ENCODE measurements around the gene RGP1.
A peak's percentile ranks its signal among the peaks of the same experiment; 100 is the strongest.

Gene RGP1, protein sequence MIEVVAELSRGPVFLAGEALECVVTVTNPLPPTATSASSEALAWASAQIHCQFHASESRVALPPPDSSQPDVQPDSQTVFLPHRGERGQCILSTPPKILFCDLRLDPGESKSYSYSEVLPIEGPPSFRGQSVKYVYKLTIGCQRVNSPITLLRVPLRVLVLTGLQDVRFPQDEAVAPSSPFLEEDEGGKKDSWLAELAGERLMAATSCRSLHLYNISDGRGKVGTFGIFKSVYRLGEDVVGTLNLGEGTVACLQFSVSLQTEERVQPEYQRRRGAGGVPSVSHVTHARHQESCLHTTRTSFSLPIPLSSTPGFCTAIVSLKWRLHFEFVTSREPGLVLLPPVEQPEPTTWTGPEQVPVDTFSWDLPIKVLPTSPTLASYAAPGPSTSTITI

DNA sequence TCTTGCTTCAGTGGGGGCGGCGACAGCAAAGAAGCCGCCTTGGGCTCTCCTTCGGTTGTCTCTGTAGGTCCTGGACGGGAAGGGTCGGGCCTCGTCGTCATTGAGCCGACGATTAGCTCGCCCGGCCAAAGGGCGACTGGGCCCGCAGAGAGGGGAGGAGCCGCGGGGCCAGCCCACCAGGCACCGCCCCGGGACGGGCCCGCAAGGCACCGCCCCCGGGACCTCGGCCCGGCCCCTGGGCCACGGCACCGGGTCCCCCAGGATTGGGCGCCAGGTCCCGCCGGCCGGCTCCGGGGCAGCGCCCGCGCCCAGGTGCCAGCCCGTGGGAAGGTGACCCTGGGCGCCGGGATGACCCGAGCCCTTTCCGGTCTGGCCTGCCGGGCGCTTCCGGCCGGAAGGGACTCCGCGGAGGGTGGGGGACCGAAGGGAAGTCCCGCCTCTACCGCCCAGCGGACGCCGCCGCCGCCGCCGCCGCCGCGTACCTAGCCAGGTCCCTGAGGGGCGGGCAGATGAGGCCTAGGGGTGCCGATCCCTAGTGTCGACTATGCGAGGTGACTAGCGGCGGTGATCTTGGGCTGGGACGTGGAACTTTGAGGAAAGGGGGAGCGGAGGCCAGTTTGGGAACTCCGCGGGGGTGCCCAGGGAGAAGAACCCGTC lies at the start of gene RGP1, which contains the start of gene GBA2:
RGP1 (plus strand) TSS at position 430 of the 657 bp plus-strand sequence. CDS start 469 bp downstream, outside the sequence.
GBA2 (minus strand) TSS at position 371 of the 657 bp plus-strand sequence. CDS start 524 bp downstream, outside the sequence.
- peak; percentile 80 for DNase-seq

DNA sequence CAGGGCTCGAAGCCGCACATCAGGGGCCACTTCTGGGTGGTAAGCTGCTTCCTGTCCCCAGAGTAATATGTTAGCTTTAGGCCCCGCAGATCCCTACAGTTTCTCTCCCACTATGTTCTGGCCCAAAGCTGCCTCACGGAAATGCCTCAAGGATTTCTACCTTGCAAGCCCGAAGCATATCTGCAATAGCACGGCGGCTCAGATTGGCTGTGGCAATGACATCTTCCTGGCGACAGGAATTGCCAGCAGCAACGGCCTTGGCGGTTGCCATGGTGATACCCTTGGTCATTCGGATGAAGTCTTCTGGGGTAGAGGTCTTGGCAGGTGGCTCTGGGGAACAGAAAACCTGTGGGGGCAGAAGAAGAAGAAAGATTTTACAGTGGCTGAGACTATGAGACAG lies 49.1 kb upstream of the RGP1 start:
- DNase-seq = no peak

DNA sequence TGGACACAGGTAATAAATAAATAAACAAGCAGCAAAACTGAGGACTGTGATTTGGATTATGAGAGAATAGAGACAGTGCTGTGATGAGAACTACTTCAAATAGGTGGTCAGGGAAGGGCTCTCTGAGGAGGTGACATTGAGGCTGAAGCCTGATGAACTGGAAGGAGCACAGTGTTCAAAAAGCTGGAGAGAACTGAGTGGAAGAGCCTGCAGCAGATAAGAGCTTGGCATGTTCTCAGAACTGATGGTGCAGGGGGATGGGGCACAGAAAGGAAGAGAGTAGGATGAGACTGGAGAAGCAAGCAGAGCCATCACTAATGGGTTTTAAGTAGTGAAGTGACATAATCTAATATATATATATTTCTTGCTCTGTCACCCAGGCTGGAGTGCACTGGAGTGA lies 48.1 kb upstream of the RGP1 start:
- DNase-seq = no peak

DNA sequence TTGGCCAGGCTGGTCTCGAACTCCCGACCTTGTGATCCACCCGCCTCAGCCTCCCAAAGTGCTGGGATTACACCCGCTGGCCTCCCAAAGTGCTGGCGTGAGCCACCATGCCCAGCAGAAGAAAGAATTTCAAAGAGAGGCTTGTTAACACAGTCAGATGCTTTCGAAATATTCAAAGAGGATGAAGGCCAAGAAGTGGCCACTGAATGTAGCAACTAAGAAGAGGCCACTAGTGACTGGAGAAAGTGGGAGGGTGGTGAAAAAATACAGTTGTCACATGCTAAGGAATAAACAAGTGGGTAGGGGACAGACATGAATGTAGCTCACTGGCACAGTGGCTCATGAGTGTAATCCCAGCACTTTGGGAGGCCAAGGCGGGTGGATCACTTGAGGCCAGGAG lies 46.4 kb upstream of the RGP1 start:
- no peak for DNase-seq

DNA sequence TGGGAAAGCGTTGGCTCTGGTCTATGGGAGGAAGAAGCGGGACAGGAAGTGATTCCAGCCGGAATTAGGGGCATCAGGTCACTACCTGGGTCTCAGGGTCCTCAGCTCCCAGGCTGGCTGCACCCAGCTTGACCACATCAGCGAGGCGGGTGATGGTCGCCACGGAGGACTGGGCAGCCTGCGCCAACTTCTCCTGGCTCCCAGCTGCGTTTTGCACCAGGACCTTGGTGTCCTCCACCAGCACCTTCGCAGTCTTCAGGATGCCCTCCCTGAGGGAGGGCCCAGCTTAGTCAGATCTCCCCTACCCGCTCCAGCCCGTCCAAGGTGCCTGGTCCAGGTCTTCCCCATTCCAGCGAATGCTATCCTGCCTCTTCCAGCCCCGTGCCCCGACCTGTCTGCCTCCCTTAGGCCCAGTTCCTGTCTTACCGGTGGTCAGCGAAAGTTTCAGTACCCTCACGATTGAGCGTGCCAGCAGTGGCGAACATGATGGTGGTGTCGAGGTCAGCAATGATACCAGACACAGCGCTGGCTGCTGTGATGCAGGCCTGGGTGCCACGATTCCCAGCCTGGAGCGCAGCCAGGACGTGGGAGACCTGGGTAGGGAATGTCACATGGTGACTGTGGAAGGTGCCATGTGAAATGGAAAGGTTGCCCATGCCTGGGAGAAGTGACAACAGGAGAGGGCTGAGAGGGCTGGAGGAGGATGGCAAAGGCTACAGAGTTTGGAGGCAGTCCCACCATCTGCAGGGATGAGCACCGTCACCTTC lies 45.0 kb upstream of the RGP1 start:
- DNase-seq = no peak

DNA sequence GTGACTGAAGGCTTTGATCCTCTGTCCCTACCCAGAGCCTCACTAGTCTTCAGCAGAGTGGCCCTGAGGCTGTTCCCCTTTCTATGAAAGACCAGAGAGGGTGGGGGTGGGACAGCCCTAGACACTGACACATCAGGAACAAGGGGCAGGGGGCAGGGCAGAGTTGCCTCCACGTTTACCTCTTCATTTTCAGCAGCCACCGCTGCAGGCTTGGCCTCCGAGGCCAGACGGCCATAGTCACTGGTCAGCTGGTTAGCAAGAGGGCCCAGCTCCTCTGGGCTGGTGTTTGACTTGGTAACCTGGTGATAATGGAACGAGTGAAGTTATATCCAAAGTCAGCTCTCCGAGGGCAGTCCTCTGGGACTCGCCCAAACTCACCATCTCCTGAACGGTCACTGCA lies 43.7 kb upstream of the RGP1 start:
- DNase-seq = no peak

DNA sequence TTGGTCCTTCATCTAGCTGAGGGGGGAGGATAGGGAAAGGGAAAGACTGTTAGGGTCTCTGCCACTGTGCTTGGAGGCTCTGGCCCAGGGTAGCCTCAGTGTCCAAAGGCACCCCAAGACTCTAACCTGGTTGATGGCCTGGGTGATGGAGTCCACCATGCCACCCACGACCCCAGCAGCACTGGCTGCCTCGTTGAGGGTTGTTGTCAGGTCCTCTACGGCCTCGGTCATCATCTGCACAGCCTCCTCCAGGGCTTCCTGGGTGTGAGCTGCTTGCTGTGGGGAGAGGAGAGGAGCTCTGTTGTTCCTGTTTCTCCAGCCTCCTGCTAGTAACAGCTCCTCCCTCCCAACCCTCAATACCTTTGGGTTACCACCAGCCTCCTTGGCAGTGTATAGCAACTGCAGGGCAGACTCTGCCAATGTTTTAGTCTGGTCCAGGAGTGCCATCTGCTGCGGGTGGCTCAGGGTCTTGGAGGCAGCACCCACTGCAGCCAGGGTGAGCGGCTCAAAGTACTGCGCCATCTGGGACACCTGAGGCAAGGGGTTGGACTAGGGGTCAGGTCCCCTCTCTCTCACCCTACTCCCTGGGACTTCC lies 43.2 kb upstream of the RGP1 start:
- DNase-seq = no peak

GRCh38 chr9:35706951-35707350 lies 42.1 kb upstream of the RGP1 start:
- no peak for DNase-seq

DNA sequence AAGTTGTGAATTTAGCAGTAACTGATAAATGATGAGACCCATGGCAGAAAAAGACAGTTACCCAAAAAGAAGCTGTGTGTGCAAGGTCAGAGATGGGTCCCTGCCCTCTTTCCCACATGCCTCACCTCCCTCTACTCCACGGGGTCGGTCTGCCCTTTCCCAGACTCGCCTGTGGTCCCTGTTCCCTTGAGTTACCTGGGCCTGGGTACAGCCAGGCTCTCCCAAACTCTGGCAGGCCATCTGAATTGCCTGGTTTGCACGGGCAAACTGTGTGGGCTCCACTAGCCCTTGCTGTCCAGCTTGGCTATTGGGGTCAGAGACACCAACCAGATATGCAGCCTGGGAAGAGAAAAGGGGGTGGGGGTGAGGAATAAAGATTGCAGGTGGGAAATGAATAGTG lies 40.9 kb upstream of the RGP1 start:
- DNase-seq = no peak

DNA sequence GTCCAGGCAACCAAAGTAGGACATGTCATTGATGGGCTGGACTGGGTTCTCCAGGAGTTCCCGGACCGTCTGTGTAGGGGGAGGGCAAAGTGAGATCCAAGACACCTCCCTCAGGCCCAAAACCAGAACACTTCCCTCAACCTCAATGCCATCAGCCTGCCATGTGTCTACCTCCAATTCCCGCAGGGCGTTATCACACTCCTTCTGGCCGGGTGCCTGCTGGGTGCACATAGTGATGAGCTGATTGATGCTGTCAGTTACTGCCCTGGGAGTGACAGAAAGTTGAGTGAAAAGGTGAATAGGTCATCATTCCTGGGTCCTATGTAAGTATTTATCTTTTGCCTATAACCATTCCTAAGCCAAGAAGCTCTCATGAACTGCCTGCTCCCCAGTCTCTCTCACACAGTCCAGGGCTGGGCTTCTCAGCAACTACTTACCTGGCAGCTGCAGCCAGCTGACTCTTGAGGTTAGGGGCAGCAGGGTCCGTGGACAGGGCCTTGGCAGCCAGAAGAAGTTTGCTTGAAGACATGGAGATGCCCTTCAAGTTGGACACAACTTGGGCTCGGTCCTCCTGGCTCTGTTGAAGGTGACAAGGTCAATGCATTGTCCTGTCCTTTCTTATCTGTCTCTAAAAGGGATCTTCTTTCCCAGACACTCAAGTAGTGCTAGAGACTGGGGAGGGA lies 38.1 kb upstream of the RGP1 start:
- no peak for DNase-seq

DNA sequence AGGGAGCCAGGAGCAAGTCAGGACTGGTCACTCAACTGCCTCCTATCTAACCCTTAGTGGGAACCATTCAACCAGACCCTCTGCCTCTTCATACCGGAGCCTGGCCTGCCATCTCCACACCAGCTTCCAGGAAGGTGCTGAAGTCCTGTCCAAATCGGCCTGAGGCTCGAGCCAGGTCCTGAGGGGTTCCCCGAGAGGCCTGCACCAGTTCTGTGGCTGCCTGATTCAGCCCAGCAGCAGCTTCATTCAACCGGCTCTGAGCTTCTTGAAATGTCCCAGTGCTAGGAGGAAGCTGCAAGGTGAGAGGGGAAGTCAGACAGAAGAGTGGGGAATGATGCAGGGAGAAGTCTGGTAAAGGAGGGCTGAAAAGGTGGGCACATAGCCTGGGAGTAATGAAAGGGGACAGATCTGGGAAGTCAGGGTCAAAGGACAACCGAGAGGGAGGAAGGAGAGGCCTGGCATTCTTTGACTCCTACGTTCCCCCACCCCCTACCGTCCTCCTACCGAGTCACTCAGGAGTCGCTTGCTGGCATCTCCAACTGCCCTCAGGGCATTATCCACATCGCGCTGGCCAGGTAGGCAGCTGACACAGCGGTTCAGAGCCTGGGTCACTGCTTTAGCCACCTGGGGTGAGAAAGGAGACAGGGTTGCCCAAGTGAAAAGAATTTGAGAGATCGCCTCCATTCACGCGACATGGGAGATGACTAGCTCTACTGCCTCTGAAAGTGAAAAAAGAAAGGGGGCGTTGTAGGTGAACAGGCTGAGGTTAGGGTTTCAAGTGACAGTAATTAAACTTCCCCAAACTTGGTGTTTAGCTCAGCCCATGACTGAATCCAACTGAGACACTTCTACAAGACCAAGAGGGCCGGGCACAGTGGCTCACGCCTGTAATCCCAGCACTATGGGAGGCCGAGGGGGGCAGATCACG lies 37.3 kb upstream of the RGP1 start:
- no peak for DNase-seq

- no peak for DNase-seq
These were observed 36.2 kb upstream of the RGP1 start for GRCh38 chr9:35712762-35713400.

- DNase-seq = no peak
These were observed 35.5 kb upstream of the RGP1 start for GRCh38 chr9:35713578-35713977.

DNA sequence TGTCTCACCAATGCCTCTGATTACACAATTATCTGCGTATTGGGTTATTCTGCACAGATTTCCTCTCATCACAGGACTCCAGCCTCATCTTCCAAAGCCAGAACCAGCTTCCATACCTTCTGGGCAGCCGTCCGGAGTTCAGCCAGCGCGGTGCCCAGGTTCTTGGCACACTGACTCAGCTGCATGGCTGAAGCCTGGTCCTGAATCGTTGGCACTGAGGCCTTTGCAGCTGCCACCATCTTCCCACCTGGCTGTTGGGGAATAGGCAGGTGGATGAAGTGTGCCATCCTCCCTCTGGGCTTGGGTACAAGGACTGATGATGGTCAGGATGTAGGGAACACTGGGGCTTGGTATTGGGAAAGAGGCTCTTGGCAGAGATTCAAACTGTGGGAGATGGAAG lies 35.0 kb upstream of the RGP1 start:
- DNase-seq = no peak

GRCh38 chr9:35714579-35715252 lies 34.4 kb upstream of the RGP1 start:
- DNase-seq = no peak

DNA sequence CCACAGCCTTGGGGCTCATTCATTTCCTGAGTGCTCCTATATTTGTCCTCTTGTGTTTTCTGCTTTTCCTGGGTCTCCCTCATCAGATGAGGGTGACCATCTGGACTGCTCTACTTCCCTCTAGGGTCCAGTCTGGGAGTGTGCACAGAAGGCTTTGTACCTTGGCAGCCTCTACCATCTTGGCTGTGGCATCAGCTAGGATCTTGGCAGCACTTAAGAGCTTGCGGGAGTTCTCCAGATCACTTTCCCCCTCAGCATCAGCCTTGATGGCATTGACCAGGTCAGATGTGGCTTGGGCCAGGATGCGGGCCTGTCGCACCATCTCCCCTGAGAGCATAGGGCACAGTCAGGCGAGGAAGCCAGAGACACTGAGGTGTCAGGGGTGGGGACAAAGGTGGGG lies 32.9 kb upstream of the RGP1 start:
- DNase-seq = no peak

DNA sequence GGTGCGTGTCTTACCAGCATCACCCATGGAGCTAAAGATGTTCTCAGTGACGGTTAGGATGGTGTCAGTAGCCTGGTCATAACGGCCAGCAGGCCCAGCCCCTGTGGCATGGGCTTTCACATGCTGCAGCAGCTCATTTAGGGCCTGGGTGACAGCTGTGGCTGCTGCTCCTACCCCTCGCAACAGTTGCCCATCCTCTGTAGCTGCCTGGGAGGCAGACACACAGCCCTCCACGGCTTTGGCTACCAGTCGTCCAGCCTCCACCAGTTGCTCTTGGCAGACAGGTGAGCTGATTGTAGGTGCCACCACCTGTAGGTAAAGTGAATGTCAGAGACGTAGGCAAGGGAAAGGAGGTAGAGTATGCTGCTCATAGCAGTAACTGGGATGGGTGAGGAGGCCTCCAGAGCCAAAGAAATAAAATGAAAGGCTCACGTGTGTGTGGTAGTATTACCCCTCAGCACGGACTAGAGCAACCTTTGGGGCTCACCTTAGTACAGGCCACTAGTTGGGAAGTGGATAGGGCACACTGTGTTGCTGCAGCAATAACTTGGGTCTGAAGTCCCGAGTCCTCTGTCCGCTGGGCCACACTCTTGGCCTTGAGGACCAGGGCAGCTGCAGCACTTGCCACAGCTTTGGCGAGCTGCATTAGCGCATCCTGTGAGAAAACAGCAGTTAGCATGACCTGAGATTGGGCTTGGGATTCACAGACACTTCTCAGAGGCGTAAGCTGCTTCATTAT lies 31.8 kb upstream of the RGP1 start:
- no peak for DNase-seq

DNA sequence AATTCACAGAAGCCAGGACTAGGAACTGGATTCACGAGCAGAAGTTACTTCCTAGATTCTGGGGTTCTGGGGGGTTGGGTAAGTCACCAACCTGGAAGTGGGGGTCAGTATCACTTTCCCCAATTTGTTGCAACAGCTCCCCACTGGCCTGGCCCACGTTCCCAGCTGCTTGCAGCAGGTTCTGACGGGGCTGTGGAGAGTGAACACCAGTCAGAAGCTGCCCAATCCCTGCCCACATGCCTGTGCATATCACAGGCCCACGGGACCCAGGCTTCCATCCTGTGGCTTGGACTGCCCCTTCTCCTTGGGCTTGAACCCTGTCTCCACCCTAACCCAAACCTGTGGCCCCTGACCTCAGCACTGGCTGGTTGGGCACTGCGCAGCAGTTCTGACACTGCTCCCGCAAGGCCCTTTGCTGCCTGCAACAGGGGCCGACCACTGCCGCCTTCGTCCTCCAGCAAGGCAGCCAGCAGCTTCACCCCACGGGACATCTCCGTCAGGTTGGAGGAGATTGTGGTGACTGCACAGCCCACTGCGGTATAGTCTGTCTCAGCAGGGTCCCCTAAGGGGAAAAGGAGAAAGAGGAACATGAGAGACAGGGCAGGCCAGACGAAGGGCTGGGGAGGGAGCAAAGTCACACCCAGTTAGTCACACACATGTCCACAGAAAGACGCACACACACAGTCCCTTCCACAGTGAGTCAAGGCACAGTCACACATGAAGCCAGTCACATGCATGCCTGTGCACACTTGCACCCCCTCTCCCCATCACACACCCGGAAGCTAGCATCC lies 30.2 kb upstream of the RGP1 start:
- DNase-seq = no peak

- no peak for DNase-seq
These were observed 29.5 kb upstream of the RGP1 start for GRCh38 chr9:35719546-35719945.

All from activated naive CD4-positive, alpha-beta T cell treated with Interleukin-2 at 50 U/mL for 16 hours (primary cell).